ENCODE results near the gene TBC1D5. TPM values are rescaled to one million over a fixed set of nuclear protein-coding genes. Genes with fewer than 3 reads are reported as not detected.

Gene TBC1D5
- 69.1 and 73.8 TPM in 2 replicates for total RNA-seq

GRCh38 chr3:17742102-17742879, at the start of gene TBC1D5:
Gene TBC1D5, minus strand, starts transcription at chr3:17742631. Its CDS starts 234,061 bp downstream, at chr3:17508570.

Small RNAs within 50 kb of the gene (small RNA-seq; reads per million reads assigned to genes)
- gene AC104451.1, result not detected
- 3.2 reads per million, percentile 87 among the genes with 10 or more reads in this experiment for gene RNU7-10P

All from placental epithelial cell (primary cell).